ENCODE data around the gene AKAP6.

The AKAP6 gene

DNA sequence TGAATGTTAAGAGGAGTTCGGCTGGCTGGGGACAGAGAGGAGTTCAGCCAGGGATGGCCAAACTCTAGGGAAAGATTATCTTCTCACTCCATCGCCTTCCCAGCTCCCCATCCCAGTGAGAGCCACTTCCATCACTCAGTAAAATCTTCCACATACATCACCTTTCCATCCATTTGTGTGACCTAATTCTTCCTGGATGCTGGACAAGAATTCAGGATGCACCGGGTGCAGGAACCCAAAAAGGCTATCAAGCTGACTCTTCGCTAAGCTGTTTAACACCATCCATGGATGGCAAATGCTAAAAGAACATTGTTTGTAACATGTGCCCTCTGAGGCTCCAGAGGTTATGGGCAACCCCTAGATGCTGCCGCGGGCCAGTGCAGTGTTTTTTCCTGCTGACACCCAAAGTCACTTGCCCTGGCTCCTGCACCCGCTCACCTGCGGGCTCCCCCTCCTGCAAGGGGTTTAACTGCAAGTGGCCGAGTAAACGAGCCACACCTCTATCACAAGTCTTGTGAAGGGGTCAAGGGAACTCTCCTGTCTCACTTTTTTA is 393.6 kb downstream of the AKAP6 start:
- no peak for DNase-seq

- no peak for DNase-seq
Observed at GRCh38 chr14:32724867-32725471, 395.9 kb downstream of the AKAP6 start.

DNA sequence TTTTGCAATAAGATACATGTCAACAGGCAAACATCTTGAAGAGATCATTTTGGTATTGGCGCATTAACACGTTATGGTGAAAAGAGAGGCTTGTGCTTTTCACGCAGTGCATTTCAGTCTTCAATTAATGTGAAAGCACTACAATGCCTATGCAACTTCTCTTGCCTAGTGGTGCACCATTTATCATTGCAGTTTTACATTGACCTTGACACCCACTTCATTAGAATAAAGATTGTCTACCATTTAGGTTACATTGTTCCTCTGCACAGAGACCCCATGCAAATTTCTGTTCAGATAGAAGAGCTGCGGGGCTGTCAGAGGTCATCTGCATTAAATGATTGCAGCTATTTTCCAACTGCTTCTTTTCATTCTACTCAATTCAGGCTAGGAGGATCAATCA is 397.4 kb downstream of the AKAP6 start:
- DNase-seq, result no peak

GRCh38 chr14:32727832-32728231 is 398.7 kb downstream of the AKAP6 start:
- DNase-seq, result no peak

DNA sequence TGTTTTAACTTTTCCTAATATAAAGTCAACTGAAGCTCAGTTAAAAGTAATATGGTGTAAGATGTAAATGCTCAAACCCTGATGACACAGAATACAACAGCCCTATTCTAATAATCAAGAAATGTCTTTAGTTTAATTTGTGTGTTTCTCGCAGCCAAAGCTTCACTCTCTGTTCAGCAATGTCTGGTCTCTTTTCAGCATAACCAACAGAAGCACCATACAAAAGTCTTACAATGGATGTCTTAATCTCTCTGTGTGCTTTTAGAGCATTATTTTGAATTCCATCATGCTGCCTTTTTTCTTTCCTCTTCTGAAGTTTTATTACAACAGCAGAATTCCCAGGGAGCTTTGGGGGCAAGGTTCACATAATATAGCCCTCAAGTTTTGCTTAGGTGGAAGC is 399.4 kb downstream of the AKAP6 start:
- DNase-seq, result no peak

GRCh38 chr14:32728976-32729375 is 399.9 kb downstream of the AKAP6 start:
- no peak for DNase-seq

DNA sequence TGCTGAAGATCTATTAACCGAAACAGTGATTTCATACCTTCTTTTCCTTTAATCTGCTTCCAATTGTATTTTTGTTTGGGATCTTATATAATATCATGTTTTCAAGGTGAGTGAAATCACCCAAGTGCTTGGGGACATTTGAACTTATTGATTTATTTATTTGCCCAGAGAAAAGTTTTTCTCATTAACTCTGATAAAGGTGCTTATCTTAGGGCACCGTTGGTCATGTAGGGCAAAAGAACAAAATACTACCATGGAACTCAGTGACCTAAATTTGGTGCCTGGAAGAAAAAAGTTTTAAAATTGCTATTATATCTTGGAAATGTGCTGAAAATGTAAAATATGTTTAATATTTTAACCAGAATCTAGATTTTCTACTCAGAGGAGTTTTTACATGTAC is 402.2 kb downstream of the AKAP6 start:
- no peak for DNase-seq

- no peak for DNase-seq
Observed at GRCh38 chr14:32733015-32733414, 403.9 kb downstream of the AKAP6 start.

DNA sequence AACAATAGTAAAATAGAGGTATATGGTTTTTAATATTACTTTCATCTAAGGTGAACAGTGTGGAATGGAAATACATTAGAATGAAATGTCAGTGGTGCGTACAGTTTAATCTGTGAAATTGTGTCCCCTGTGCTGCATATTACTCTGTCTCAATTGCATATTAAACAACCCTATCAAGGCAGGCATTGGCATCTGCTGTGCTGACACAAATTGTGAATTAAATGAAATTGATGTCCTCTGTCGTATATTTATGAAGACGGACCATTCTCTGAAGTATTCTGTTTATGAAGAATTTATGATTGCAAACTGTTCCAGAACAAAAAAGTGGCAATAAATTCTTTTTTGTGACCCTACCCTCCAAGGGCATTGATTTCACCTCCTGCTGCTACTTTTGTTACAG is 405.2 kb downstream of the AKAP6 start:
- no peak for DNase-seq

DNA sequence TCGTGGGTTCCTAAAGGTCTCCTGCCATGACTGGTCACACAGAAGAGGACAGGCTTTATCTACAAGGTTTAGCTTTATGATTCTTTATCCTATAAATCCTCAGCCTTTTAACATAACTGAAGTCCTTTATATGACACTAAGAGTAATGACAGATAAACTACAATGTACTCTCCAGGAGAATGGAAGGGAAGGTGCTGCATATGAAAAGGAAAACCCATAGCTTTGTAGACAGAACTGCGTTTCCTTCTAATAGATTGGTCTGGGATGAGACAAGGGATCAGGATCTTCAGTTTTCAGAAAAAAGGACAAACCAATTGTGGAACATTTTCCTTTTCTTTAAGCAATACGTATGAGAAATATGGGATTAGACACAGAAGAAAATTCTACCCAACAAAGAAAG is 408.5 kb downstream of the AKAP6 start:
- no peak for DNase-seq

GRCh38 chr14:32738206-32738871 is 409.2 kb downstream of the AKAP6 start:
- no peak for DNase-seq

DNA sequence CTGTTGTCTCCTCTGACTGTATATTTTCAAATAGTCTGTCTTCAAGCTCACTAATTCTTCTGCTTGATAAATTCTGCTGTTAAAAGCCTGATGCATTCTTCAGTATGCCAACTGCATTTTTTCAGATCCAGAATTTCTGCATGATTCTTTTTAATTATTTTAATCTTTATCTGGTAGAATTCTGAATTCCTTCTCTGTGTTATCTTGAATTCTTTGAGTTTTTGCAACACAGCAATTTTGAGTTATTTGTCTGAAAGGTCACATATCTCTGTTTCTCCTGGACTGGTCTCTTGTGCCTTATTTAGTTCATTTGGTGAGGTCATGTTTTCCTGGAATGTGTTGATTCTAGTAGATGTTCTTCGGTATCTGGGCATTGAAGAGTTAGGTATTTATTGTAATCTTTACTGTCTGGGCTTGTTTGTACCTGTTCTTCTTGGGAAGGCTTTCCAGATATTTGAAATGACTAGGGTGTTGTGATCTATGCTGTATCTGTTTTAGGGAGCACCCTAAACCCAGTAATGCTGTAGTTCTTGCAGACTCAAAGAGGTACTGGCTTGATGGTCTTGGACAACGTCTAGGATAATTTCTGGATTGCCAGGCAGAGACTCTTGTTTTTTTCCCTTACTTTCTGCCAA is 415.8 kb downstream of the AKAP6 start:
- DNase-seq, result no peak

DNA sequence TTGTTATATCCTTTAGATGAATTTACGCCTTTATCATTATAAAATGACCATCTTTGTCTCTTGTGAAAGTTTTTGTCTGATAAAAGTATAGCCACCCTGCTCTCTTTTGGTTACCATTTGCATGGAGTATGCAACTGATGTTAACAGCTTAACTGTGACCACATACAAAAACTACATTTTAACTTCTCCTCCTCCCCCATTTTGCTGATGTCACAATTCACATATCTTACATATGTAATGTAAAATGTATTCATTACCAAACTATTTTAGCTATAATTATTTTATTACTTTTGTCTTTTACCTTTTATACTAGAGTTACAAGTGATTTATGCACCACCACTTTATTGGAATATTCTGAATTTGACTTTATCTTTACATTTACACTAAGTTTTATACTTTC is 425.1 kb downstream of the AKAP6 start:
- no peak for DNase-seq

- no peak for DNase-seq
Observed at GRCh38 chr14:32756173-32756572, 427.1 kb downstream of the AKAP6 start.

GRCh38 chr14:32756775-32757174 is 427.7 kb downstream of the AKAP6 start:
- no peak for DNase-seq

- no peak for DNase-seq
Observed at GRCh38 chr14:32757568-32757967, 428.5 kb downstream of the AKAP6 start.

DNA sequence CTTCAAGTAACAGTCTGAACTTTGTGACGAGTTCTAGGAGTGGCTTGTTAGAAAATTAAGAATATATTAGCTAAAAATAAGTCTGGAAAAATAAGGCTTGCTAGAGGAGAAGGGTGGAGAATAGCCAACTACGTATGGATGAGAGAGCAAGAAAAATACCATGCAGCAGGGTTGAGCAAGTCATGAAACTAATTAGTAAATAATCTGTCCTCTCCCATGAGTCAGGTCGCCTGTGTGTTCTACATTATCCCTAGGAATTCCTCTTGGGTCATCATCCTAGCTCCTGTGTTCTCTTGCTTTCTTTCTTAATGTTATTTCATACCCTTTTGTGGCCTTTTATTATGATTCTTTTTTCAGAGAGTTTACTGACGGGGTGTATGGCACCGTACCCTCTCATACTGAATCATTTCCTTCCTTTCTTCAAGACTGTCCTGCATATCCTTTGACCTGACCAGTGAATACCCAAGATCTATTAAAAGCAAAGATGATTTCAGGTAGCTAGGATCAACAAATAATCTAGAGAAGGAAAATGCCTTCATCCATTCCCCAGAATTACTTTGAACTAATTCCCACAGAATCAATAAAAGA is 432.4 kb downstream of the AKAP6 start:
- DNase-seq, result no peak

DNA sequence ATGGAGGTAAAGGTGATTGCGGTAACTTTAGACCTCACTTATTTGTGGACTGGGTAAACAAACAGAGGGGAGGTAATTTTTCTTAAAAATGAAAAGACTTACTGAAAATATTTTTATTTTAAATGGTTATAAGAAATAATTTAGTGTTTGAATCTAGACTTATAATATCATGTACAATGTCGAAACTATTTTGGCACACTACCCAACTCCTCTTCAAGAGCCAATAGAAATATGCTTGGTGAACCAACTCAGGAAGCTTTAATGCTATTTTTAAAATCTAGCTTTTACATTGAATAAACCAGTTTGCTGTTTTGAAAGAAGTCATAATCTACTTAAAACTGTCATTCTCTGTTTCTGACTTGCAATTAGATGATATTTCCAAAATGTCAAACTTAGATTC is 433.8 kb downstream of the AKAP6 start:
- DNase-seq, result no peak

DNA sequence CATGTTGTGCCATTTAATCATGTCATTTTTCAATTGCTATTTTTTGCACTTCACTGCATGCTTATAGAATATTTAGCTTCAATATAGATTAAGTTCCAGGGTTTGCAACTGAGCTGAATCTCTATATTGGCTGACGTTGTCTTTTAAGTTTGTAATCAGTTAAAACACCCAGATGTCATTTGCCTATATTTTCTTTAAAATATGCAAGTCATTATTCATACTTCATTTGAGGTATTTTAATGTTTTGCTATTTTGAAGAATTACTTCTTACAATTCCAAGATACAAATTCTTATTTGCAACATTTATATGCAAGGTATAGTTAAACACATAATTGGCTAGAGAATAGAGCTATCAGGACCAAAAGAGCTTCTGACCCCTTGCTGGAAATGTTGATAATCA is 434.6 kb downstream of the AKAP6 start:
- DNase-seq, result no peak

GRCh38 chr14:32764131-32764530 is 435.0 kb downstream of the AKAP6 start:
- DNase-seq, result no peak

GRCh38 chr14:32770422-32770821 is 441.3 kb downstream of the AKAP6 start:
- DNase-seq, result no peak

DNA sequence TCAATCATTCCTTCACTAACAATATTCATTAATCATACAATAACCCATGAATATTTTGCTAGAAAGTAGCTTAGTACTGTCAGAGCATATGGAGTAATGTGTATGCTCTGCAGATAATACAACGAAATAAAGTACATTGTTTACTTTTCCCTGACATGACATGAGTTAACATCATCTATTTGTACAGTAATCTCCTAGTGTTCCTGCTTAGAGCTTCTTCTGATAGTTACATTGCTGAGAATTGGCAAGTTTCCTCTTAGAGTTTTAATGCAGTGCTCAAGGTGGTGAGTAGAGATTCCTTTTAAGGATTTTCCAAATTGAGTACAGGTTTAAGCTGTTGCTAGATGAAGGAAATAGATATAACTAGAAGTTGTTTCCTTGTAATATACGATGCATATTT is 445.1 kb downstream of the AKAP6 start:
- no peak for DNase-seq

- no peak for DNase-seq
Observed at GRCh38 chr14:32779840-32780239, 450.7 kb downstream of the AKAP6 start.

DNA sequence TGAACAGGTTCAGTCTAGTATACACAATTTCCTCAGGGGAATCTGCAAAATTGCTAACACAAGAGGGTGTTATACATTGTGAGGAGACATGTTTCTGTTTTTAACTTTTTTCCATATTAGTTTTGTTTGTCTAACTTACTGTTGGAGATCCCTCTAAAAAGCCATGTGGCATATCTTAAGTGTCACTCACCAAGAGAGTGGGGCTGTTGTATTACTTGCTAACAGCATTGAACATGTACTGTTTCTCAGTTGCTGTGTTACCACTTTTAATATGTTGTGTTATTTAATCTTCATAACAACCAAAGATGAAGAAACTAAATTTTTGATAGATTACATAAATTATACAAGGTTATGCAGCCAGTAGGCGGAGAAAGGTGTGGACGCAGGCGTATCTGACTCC is 455.3 kb downstream of the AKAP6 start:
- no peak for DNase-seq
